ENCODE results near the gene ACSF2. TPM values are rescaled to one million over a fixed set of nuclear protein-coding genes. Genes with fewer than 3 reads are reported as not detected.
A peak's percentile ranks its signal among the peaks of the same experiment; 100 is the strongest.

The ACSF2 gene
- total RNA-seq, 1 experiment from 2014 or later, result 17.8 TPM

- Mint-ChIP-seq H3K4me1 (ENCODE audit: insufficient read depth, unreplicated experiment) (peaks cover 22% of the 10 kb centered on the region), H3K27ac (ENCODE audit: low read depth, unreplicated experiment) (no peak overlapping the region), H3K4me3 (ENCODE audit: unreplicated experiment) (no peak overlapping the region), H3K36me3 (ENCODE audit: insufficient read depth, unreplicated experiment) (peaks cover 13% of the 10 kb centered on the region), H3K27me3 (ENCODE audit: insufficient read depth, unreplicated experiment) (no peaks in the 10 kb centered on the region), H3K9me3 (ENCODE audit: unreplicated experiment) (no peaks in the 10 kb centered on the region)
- BruUV-seq (replicated peaks), result no TSS peak
- ChIA-PET CTCF (interaction anchor here (0.7 to 1.2 kb wide), 3 partner anchors 33 to 184 kb away, joined by 3 to 5 read pairs (median 3); partner anchors contain the start of gene LRRC59), POLR2A (interaction anchor here (0.6 to 1.1 kb wide), 3 partner anchors 27 to 241 kb away, joined by 3 to 5 read pairs (median 3); no protein-coding TSS in a partner anchor)
- intact Hi-C loops (cut with micrococcal nuclease), result no loop called here
- no peak for DNase-seq (ENCODE audit: unreplicated experiment)
- TF ChIP-seq CTCF (IDR thresholded peaks at IDR 0.05; ENCODE audit: unreplicated experiment), result no peak
Observed at GRCh38 chr17:50453901-50454300, 27.9 kb downstream of the ACSF2 start.

- Mint-ChIP-seq H3K4me1 (ENCODE audit: insufficient read depth, unreplicated experiment) (peaks cover 12% of the 10 kb centered on the region), H3K9me3 (ENCODE audit: unreplicated experiment) (no peaks in the 10 kb centered on the region), H3K27me3 (ENCODE audit: insufficient read depth, unreplicated experiment) (no peaks in the 10 kb centered on the region), H3K4me3 (ENCODE audit: unreplicated experiment) (no peak overlapping the region), H3K27ac (ENCODE audit: low read depth, unreplicated experiment) (no peak overlapping the region), H3K36me3 (ENCODE audit: insufficient read depth, unreplicated experiment) (peaks cover 13% of the 10 kb centered on the region)
- no TSS peak for BruUV-seq (replicated peaks)
- CTCF ChIA-PET, result interaction anchor here (0.6 to 1.2 kb wide), 3 partner anchors 61 to 345 kb away, joined by 3 to 4 read pairs (median 3); no protein-coding TSS in a partner anchor
- no peak for TF ChIP-seq CTCF (IDR thresholded peaks at IDR 0.05; ENCODE audit: unreplicated experiment)
- DNase-seq (ENCODE audit: unreplicated experiment), result no peak
- POLR2A ChIA-PET, result interaction anchor here (0.6 to 3.0 kb wide), 4 partner anchors 7 to 29 kb away, joined by 4 to 13 read pairs (median 6); no protein-coding TSS in a partner anchor
- intact Hi-C loops (cut with micrococcal nuclease), result no loop called here
Observed at GRCh38 chr17:50457621-50458020, 31.6 kb downstream of the ACSF2 start.

- CTCF ChIA-PET, result interaction anchor here (0.9 to 1.7 kb wide), 3 partner anchors 20 to 281 kb away, joined by 3 to 4 read pairs (median 3); partner anchors contain the start of gene RSAD1
- no peak for TF ChIP-seq CTCF (IDR thresholded peaks at IDR 0.05; ENCODE audit: unreplicated experiment)
- peaks cover 13% of the 10 kb centered on the region for H3K36me3 Mint-ChIP-seq (ENCODE audit: insufficient read depth, unreplicated experiment)
- H3K27ac Mint-ChIP-seq (ENCODE audit: low read depth, unreplicated experiment), result no peak overlapping the region
- peak; percentile 38 for DNase-seq (ENCODE audit: unreplicated experiment)
- no peak overlapping the region for H3K4me3 Mint-ChIP-seq (ENCODE audit: unreplicated experiment)
- intact Hi-C loops (cut with micrococcal nuclease), result no loop called here
- peaks cover 8% of the 10 kb centered on the region for H3K4me1 Mint-ChIP-seq (ENCODE audit: insufficient read depth, unreplicated experiment)
- POLR2A ChIA-PET, result interaction anchor here (0.6 to 3.0 kb wide), 5 partner anchors 8 to 86 kb away, joined by 4 to 13 read pairs (median 5); partner anchors contain the start of gene MRPL27
- BruUV-seq (replicated peaks), result no TSS peak
- no peaks in the 10 kb centered on the region for H3K27me3 Mint-ChIP-seq (ENCODE audit: insufficient read depth, unreplicated experiment)
- H3K9me3 Mint-ChIP-seq (ENCODE audit: unreplicated experiment), result no peaks in the 10 kb centered on the region
Observed at GRCh38 chr17:50458270-50458669, 32.3 kb downstream of the ACSF2 start.

- no peaks in the 10 kb centered on the region for H3K9me3 Mint-ChIP-seq (ENCODE audit: unreplicated experiment)
- CTCF ChIA-PET, result interaction anchor here (0.6 to 1.8 kb wide), 5 partner anchors 20 to 281 kb away, joined by 3 to 4 read pairs (median 4); partner anchors contain the start of gene RSAD1
- peaks cover 8% of the 10 kb centered on the region for H3K4me1 Mint-ChIP-seq (ENCODE audit: insufficient read depth, unreplicated experiment)
- H3K36me3 Mint-ChIP-seq (ENCODE audit: insufficient read depth, unreplicated experiment), result peaks cover 10% of the 10 kb centered on the region
- H3K27me3 Mint-ChIP-seq (ENCODE audit: insufficient read depth, unreplicated experiment), result no peaks in the 10 kb centered on the region
- no TSS peak for BruUV-seq (replicated peaks)
- intact Hi-C loops (cut with micrococcal nuclease), result no loop called here
- DNase-seq (ENCODE audit: unreplicated experiment), result peak; percentile 90
- POLR2A ChIA-PET, result interaction anchor here (0.8 to 3.0 kb wide), 6 partner anchors 14 to 96 kb away, joined by 3 to 13 read pairs (median 4); partner anchors contain the start of gene MRPL27
- no peak overlapping the region for H3K4me3 Mint-ChIP-seq (ENCODE audit: unreplicated experiment)
- TF ChIP-seq CTCF (IDR thresholded peaks at IDR 0.05; ENCODE audit: unreplicated experiment), result no peak
- no peak overlapping the region for H3K27ac Mint-ChIP-seq (ENCODE audit: low read depth, unreplicated experiment)
Observed at GRCh38 chr17:50458701-50459676, 33.0 kb downstream of the ACSF2 start.
